ENCODE results near the gene RHOJ. TPM values are rescaled to one million over a fixed set of nuclear protein-coding genes. Genes with fewer than 3 reads are reported as not detected.

RHOJ gene
- total and polyA plus RNA-seq, 2 of the 8 experiments (the other 6 are each of a cell fraction or from before 2014, with no cell fraction given), result 0.11 TPM; not detected in 1

DNA sequence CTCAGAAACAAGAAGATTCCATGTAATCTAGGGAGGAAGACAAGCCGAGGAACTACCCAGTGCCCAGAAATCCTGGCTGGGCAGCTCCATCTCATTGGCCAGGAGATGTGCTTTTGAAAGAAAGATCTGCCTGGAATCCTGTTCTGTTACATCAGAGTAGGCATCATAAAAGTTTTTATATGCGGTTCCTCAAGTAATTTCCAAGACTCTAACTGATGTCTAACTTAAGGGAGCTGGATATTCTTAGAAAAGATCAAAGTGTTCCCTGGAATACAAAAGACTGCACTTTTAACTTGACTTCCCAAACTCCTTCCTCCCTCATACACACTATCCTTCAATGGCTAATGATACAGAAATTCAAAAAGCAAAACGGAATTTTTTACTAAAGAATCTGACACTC lies 16.3 kb downstream of the RHOJ start:
- H3K9ac ChIP-seq (replicated peaks in 1 of 4; ENCODE audit: extremely low read depth in 1 of 4, low read depth in 3 of 4, low read length in 3 of 4), result no peak overlapping the region
- CTCF ChIA-PET (ENCODE audit: partially characterized antibody), result interaction anchor here (0.9 to 1.0 kb wide), 2 partner anchors 11 to 18 kb away, joined by 3 read pairs; no protein-coding TSS in a partner anchor
- TF ChIP-seq EGR1 (IDR thresholded peaks at IDR 0.05; ENCODE audit: borderline replicate concordance, low read depth, low read length) (no peak), RXRA (IDR thresholded peaks at IDR 0.05; ENCODE audit: insufficient read depth, low read depth, low read length) (no peak), HDAC2 (IDR thresholded peaks at IDR 0.05; ENCODE audit: borderline replicate concordance in 1 of 2, low read depth in 2 of 2, low read length in 2 of 2) (no peak), MAFK (IDR thresholded peaks at IDR 0.05; ENCODE audit: low read depth, low read length) (no peak), CTBP2 (IDR thresholded peaks at IDR 0.05; ENCODE audit: borderline replicate concordance, insufficient read depth, insufficient read length, low read length) (no peak), RFX5 (IDR thresholded peaks at IDR 0.05; ENCODE audit: borderline replicate concordance, low read depth, low read length) (no peak), SP4 (IDR thresholded peaks at IDR 0.05; ENCODE audit: low read length) (no peak), CBX5 (IDR thresholded peaks at IDR 0.05; ENCODE audit: low read depth, low read length) (no peak), HDAC6 (IDR thresholded peaks at IDR 0.05; ENCODE audit: low read depth, low read length) (no peak), TEAD4 (IDR thresholded peaks at IDR 0.05; ENCODE audit: low read depth, low read length) (no peak), GTF2F1 (IDR thresholded peaks at IDR 0.05; ENCODE audit: borderline replicate concordance, low read depth, low read length) (no peak), TCF12 (IDR thresholded peaks at IDR 0.05; ENCODE audit: low read depth, low read length) (no peak), RNF2 (IDR thresholded peaks at IDR 0.05; ENCODE audit: borderline replicate concordance, low read depth, low read length, missing control alignments, poor library complexity, severe bottlenecking) (no peak), SIX5 (IDR thresholded peaks at IDR 0.05; ENCODE audit: low read depth, low read length) (no peak), CHD1 (IDR thresholded peaks at IDR 0.05; ENCODE audit: low read depth, low read length) (no peak)

More for the DNA sequence above, 16.3 kb downstream of the RHOJ start:
- FAIRE-seq (no peak), DNase-seq (ENCODE audit: low read depth in 1 of 2, low spot score in 2 of 2) (no peak)
- H3K4me1 ChIP-seq (replicated peaks in 1 of 4; ENCODE audit: control insufficient read depth in 3 of 4, insufficient read depth in 4 of 4, low read length in 3 of 4), result no peaks in the 10 kb centered on the region
- H3K23ac ChIP-seq (ENCODE audit: insufficient read length), result no peak overlapping the region
- H3K4ac ChIP-seq (replicated peaks; ENCODE audit: insufficient read length, low read depth, low read length), result no peak overlapping the region
- no peak overlapping the region for H3K14ac ChIP-seq (ENCODE audit: insufficient read length)
- H3K9me3 ChIP-seq (ENCODE audit: insufficient read depth in 2 of 2, low read depth in 1 of 2, low read length in 1 of 2), result no peaks in the 10 kb centered on the region
- WGBS, 2 experiments (ENCODE audit: extremely low coverage in 1 of 2, insufficient coverage in 1 of 2, insufficient read length in 1 of 2, insufficient replicate concordance in 2 of 2, low coverage in 1 of 2, low lambda C conversion rate in 2 of 2, missing lambda C conversion rate in 1 of 2), result 81% methylated on average over 3 of the region's 3 CpGs; no CpG with 5 or more reads in 1 of the 2 experiments
- H3K27me3 ChIP-seq (replicated peaks in 1 of 4; ENCODE audit: control insufficient read depth in 3 of 4, extremely low read depth in 1 of 4, insufficient read depth in 3 of 4, low read length in 3 of 4), result no peaks in the 10 kb centered on the region
- no peak overlapping the region for H2AFZ ChIP-seq (ENCODE audit: low read length)
- no peaks in the 10 kb centered on the region for H3K23me2 ChIP-seq (ENCODE audit: low read depth, low read length)
- H2BK20ac ChIP-seq (ENCODE audit: low read length), result no peak overlapping the region
- no peak overlapping the region for H2BK12ac ChIP-seq (ENCODE audit: low read depth, low read length)
- H3K79me1 ChIP-seq (ENCODE audit: low read depth, low read length), result no peaks in the 10 kb centered on the region
- H4K20me1 ChIP-seq (replicated peaks in 1 of 2; ENCODE audit: control insufficient read depth in 1 of 2, insufficient read depth in 2 of 2, low read length in 2 of 2), result no peaks in the 10 kb centered on the region
- no peaks in the 10 kb centered on the region for H3K36me3 ChIP-seq (ENCODE audit: control insufficient read depth in 2 of 4, insufficient read depth in 4 of 4, low read length in 3 of 4)
- H4K5ac ChIP-seq (ENCODE audit: insufficient read length, low read depth, low read length), result no peak overlapping the region
- no peak overlapping the region for H2AK5ac ChIP-seq (ENCODE audit: low read depth, low read length)
- H2BK5ac ChIP-seq (ENCODE audit: low read depth, low read length), result no peak overlapping the region
- no peak overlapping the region for H3K27ac ChIP-seq (ENCODE audit: low read depth, low read length)
- H3K18ac ChIP-seq (ENCODE audit: extremely low read depth, low read length), result no peak overlapping the region
- POLR2A ChIA-PET (ENCODE audit: partially characterized antibody), result no interaction called here
- H3K79me2 ChIP-seq (ENCODE audit: control insufficient read depth in 1 of 2, insufficient read depth in 2 of 2, low read length in 2 of 2), result no peaks in the 10 kb centered on the region
- H2BK15ac ChIP-seq (ENCODE audit: low read length), result no peak overlapping the region
- H3K4me3 ChIP-seq (ENCODE audit: extremely low read depth in 1 of 4, insufficient read depth in 2 of 4, low read depth in 3 of 4, low read length in 4 of 4), result no peak overlapping the region
- no peak overlapping the region for H3K56ac ChIP-seq (replicated peaks; ENCODE audit: insufficient read length, low read depth, low read length)
- no peak overlapping the region for H4K8ac ChIP-seq (ENCODE audit: extremely low read depth, insufficient read depth, low read length)
- no peak overlapping the region for H3K4me2 ChIP-seq (ENCODE audit: insufficient read depth in 1 of 2, low read depth in 2 of 2, low read length in 2 of 2)
- H2BK120ac ChIP-seq (replicated peaks; ENCODE audit: low read depth, low read length), result no peak overlapping the region
- H4K91ac ChIP-seq (replicated peaks; ENCODE audit: insufficient read length, low read length), result no peak overlapping the region

Measured in H1 (cell line).